GM20431 (cell line): ENCODE results near the gene SUV39H2.
"Not testable (repeated sequence)": the region's sequence is repeated elsewhere in the genome, so short reads cannot be mapped to it uniquely, and the experiment has no call there.

ENCODE experiments used
- in situ Hi-C: fragments of 300-500 bp; cut with MseI, MboI; formaldehyde crosslinking; loops from one replicate; pipeline ENCODE4 v1.15.0; 2020; ENCODE audit warnings: low sequenced_read_pairs; ENCODE audit not compliant: unreplicated experiment

The SUV39H2 gene

GRCh38 chr10:14873090-14873760, 5.4 kb upstream of the SUV39H2 start:
- in situ Hi-C loops, result no loop called here

GRCh38 chr10:14875941-14876340, 2.7 kb upstream of the SUV39H2 start:
- in situ Hi-C loops, result no loop called here

- in situ Hi-C loops, result no loop called here
Observed at GRCh38 chr10:14876764-14877163, 1.9 kb upstream of the SUV39H2 start.

GRCh38 chr10:14879124-14879927, 660 bp downstream of the SUV39H2 start:
- in situ Hi-C loops, result no loop called here

GRCh38 chr10:14879928-14880193, 1.2 kb downstream of the SUV39H2 start:
- in situ Hi-C loops, result no loop called here

- in situ Hi-C loops, result no loop called here
Observed at GRCh38 chr10:14880229-14880628, 1.6 kb downstream of the SUV39H2 start.

- in situ Hi-C loops, result no loop called here
Observed at GRCh38 chr10:14884082-14884481, 5.4 kb downstream of the SUV39H2 start.

GRCh38 chr10:14889318-14889717, 10.7 kb downstream of the SUV39H2 start:
- in situ Hi-C loops, result no loop called here

- in situ Hi-C loops, result no loop called here
Observed at GRCh38 chr10:14891151-14891550, 12.5 kb downstream of the SUV39H2 start.

GRCh38 chr10:14904316-14904732, 25.7 kb downstream of the SUV39H2 start:
- in situ Hi-C loops, result no loop called here

GRCh38 chr10:14904864-14905263, 26.2 kb downstream of the SUV39H2 start:
- in situ Hi-C loops, result no loop called here

GRCh38 chr10:14905890-14906289, 27.2 kb downstream of the SUV39H2 start:
- in situ Hi-C loops, result no loop called here

- in situ Hi-C loops, result no loop called here
Observed at GRCh38 chr10:14906765-14907164, 28.1 kb downstream of the SUV39H2 start.

GRCh38 chr10:14907591-14907990, 28.9 kb downstream of the SUV39H2 start:
- in situ Hi-C loops, result not testable (repeated sequence)

- in situ Hi-C loops, result no loop called here
Observed at GRCh38 chr10:14909101-14909500, 30.4 kb downstream of the SUV39H2 start.

- in situ Hi-C loops, result no loop called here
Observed at GRCh38 chr10:14910953-14911352, 32.3 kb downstream of the SUV39H2 start.

GRCh38 chr10:14911801-14912200, 33.1 kb downstream of the SUV39H2 start:
- in situ Hi-C loops, result no loop called here

- in situ Hi-C loops, result no loop called here
Observed at GRCh38 chr10:14916600-14916999, 37.9 kb downstream of the SUV39H2 start.

- in situ Hi-C loops, result no loop called here
Observed at GRCh38 chr10:14917827-14918226, 39.2 kb downstream of the SUV39H2 start.

- in situ Hi-C loops, result no loop called here
Observed at GRCh38 chr10:14918964-14919363, 40.3 kb downstream of the SUV39H2 start.

GRCh38 chr10:14924013-14924412, 45.3 kb downstream of the SUV39H2 start:
- in situ Hi-C loops, result no loop called here

- in situ Hi-C loops, result no loop called here
Observed at GRCh38 chr10:14925268-14925667, 46.6 kb downstream of the SUV39H2 start.
